ENCODE data around the gene HNRNPDL. TPM values are rescaled to one million over a fixed set of nuclear protein-coding genes. Genes with fewer than 3 reads are reported as not detected.

Gene HNRNPDL
- total and polyA plus RNA-seq, 2 of the 4 experiments (the other 2 are of a cell fraction): 52.9 to 276 TPM

- ChIA-PET POLR2A (ENCODE audit: unreplicated experiment) (interaction anchor here (0.7 kb wide), 1 partner anchor 947 kb away, joined by 3 read pairs; no protein-coding TSS in a partner anchor), CTCF (no interaction called here)
- H3K23ac ChIP-seq (ENCODE audit: low read depth, low read length): no peak overlapping the region
- in situ Hi-C loops (cut with MboI; ENCODE audit: low sequenced_read_pairs): loop anchor here (5.0 kb wide), 1 partner anchor 37 kb away; no protein-coding TSS in a partner anchor
- WGBS, 2 experiments (ENCODE audit: extremely low coverage in 2 of 2, insufficient read length in 1 of 2): 90% methylated on average over 2 of the region's 9 CpGs; no CpG with 5 or more reads in 1 of the 2 experiments
- no peak overlapping the region for H2AK5ac ChIP-seq (ENCODE audit: low read depth, low read length)
- no peak overlapping the region for H2BK20ac ChIP-seq (ENCODE audit: low read depth, low read length)
- H3K9me3 ChIP-seq (ENCODE audit: control insufficient read depth, insufficient read depth, low read length): no peaks in the 10 kb centered on the region
- H3K56ac ChIP-seq (ENCODE audit: extremely low read depth, insufficient read depth, low read length): no peak overlapping the region
- BruUV-seq (replicated peaks): no TSS peak
- DNase-seq (no peak), ATAC-seq (ENCODE audit: low read depth) (no peak)
- no peak overlapping the region for H3K4me2 ChIP-seq (ENCODE audit: low read depth, low read length)
- no peak overlapping the region for H3K18ac ChIP-seq (ENCODE audit: low read depth, low read length)
- no peaks in the 10 kb centered on the region; the same call in 1 of the 2 replicates for H4K20me1 ChIP-seq (ENCODE audit: insufficient read depth, low read length)
- H3K4me1 ChIP-seq (ENCODE audit: control insufficient read depth, insufficient read depth, low read length): no peaks in the 10 kb centered on the region
- H4K5ac ChIP-seq (ENCODE audit: low read depth, low read length): no peak overlapping the region
- H3K14ac ChIP-seq (replicated peaks; ENCODE audit: low read depth, low read length): no peak overlapping the region
- H4K91ac ChIP-seq (ENCODE audit: insufficient read depth, low read depth, low read length): no peak overlapping the region
- peaks cover 4% of the 10 kb centered on the region; the same call in 1 of the 2 replicates for H3K36me3 ChIP-seq (ENCODE audit: control insufficient read depth, insufficient read depth, low read length)
- H3K27me3 ChIP-seq (ENCODE audit: control insufficient read depth, insufficient read depth, low read length): no peaks in the 10 kb centered on the region
- peaks cover 22 to 51% of the 10 kb centered on the region in 2 experiments for H3K79me1 ChIP-seq (ENCODE audit: low read depth in 1 of 2, low read length in 2 of 2)
- H3K9ac ChIP-seq (ENCODE audit: low read depth, low read length): no peak overlapping the region
- no peak overlapping the region for H3K27ac ChIP-seq (ENCODE audit: insufficient read depth, low read length)
- intact Hi-C loops (cut with micrococcal nuclease): no loop called here
- no peak for TF ChIP-seq CHD1 (IDR thresholded peaks at IDR 0.05; ENCODE audit: low read depth, low read length)
- TF ChIP-seq NFE2L2 (IDR thresholded peaks at IDR 0.05; ENCODE audit: low read depth, low read length): no peak
- dilution Hi-C loops (cut with HindIII; ENCODE audit: low sequenced_read_pairs, unreplicated experiment): no loop called here
- H3K9me1 ChIP-seq (ENCODE audit: insufficient read depth, low read length): peaks cover 6% of the 10 kb centered on the region; the same call in 1 of the 2 replicates
- no peak overlapping the region for H2AFZ ChIP-seq (replicated peaks; ENCODE audit: low read length, poor library complexity)
- no peak overlapping the region for H3K4ac ChIP-seq (ENCODE audit: low read depth, low read length)
- no peak overlapping the region for H2BK120ac ChIP-seq (ENCODE audit: low read depth, low read length)
- no peak overlapping the region for H2AK9ac ChIP-seq (replicated peaks; ENCODE audit: low read depth, low read length, poor library complexity)
- H4K8ac ChIP-seq (ENCODE audit: low read depth in 2 of 2, low read length in 2 of 2): no peak overlapping the region
- H3K4me3 ChIP-seq (ENCODE audit: insufficient read depth, low read depth, low read length): no peak overlapping the region
- H2BK5ac ChIP-seq (ENCODE audit: low read depth, low read length, poor library complexity, severe bottlenecking): no peak overlapping the region
- no peak overlapping the region for H2BK15ac ChIP-seq (ENCODE audit: low read depth, low read length)
Measured at GRCh38 chr4:82380344-82380743, 49.9 kb downstream of the HNRNPDL start.

Data from IMR-90 (cell line).